Measurements from ENCODE around the gene ZZZ3.

DNA sequence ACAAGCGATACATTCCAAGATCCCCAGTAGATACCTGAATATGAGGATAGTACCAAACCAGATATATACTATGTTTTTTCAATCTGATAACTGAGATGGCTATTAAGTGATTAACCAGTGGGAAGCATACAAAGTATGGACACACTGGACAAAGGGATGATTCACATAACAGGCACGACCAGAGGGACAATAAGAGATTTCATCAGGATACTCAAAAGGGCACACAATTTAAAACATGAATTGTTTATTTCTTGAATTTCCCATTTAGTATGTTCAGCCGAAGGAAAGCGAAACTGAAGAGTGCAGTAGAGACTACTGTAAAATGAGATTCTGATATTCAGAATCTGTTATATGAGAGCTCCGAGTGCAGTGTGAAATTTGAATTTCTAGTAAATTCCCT is 10.6 kb downstream of the ZZZ3 start:
- no peak for TF ChIP-seq EZH2 (IDR thresholded peaks at IDR 0.05; ENCODE audit: insufficient read depth, poor library complexity, severe bottlenecking)
- TF ChIP-seq EZH2phosphoT487 (IDR thresholded peaks at IDR 0.05; ENCODE audit: insufficient read depth, low read depth): no peak

Data from GM23248 (cell line).